ENCODE measurements around the gene KRT85.
A peak's percentile ranks its signal among the peaks of the same experiment; 100 is the strongest.

DNA sequence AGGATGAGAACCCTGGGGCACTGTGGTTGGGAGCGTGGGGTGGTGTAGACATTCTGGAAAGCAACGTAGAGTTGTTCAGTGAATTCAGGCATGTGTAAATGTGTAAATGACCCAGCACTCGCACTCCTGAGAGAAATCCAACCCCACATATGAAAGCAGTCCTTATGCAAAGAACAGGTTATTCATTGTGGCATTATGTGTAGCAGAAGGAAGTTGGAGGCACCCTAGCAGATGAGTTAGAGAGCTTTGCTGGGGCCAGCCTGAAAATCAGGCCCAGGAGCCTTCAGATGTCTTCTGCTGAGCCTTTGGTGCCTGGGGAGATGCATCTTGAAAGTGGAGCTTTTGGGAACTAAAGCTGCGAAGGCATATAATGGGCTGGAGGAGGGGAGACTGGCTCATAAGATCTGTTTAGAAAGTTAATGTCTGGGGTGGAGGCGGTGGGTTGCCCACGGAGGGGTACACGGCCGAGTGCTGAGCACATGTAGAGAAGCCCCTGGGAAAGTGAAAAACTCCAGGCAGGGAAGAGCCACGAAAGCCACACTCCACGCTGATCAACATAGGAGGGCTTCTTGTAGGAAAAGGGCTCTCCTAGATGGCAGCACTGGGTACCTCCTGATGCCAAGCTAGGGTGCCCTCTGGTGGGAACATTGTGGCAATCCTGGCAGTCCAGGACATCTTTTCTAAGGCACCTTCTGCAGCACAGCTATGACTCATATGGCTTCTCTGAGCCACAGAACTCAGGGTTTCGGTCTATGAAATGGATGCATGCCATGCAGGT is 40.0 kb downstream of the KRT85 start:
- TF ChIP-seq, protein P1, sequence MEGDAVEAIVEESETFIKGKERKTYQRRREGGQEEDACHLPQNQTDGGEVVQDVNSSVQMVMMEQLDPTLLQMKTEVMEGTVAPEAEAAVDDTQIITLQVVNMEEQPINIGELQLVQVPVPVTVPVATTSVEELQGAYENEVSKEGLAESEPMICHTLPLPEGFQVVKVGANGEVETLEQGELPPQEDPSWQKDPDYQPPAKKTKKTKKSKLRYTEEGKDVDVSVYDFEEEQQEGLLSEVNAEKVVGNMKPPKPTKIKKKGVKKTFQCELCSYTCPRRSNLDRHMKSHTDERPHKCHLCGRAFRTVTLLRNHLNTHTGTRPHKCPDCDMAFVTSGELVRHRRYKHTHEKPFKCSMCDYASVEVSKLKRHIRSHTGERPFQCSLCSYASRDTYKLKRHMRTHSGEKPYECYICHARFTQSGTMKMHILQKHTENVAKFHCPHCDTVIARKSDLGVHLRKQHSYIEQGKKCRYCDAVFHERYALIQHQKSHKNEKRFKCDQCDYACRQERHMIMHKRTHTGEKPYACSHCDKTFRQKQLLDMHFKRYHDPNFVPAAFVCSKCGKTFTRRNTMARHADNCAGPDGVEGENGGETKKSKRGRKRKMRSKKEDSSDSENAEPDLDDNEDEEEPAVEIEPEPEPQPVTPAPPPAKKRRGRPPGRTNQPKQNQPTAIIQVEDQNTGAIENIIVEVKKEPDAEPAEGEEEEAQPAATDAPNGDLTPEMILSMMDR (tag by site-specific recombination; IDR thresholded peaks at IDR 0.05), result peak; percentile 97
- TF ChIP-seq RBAK (tag by site-specific recombination; IDR thresholded peaks at IDR 0.05) (no peak), GFI1B (tag by site-specific recombination; IDR thresholded peaks at IDR 0.05) (no peak), ZNF140 (tag by site-specific recombination; IDR thresholded peaks at IDR 0.05) (no peak), ZNF777 (tag by site-specific recombination; IDR thresholded peaks at IDR 0.05; ENCODE audit: borderline replicate concordance) (no peak)
- TF ChIP-seq, protein P2, sequence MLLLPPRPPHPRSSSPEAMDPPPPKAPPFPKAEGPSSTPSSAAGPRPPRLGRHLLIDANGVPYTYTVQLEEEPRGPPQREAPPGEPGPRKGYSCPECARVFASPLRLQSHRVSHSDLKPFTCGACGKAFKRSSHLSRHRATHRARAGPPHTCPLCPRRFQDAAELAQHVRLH (tag by site-specific recombination; IDR thresholded peaks at IDR 0.05), result no peak
- TF ChIP-seq, protein P3, sequence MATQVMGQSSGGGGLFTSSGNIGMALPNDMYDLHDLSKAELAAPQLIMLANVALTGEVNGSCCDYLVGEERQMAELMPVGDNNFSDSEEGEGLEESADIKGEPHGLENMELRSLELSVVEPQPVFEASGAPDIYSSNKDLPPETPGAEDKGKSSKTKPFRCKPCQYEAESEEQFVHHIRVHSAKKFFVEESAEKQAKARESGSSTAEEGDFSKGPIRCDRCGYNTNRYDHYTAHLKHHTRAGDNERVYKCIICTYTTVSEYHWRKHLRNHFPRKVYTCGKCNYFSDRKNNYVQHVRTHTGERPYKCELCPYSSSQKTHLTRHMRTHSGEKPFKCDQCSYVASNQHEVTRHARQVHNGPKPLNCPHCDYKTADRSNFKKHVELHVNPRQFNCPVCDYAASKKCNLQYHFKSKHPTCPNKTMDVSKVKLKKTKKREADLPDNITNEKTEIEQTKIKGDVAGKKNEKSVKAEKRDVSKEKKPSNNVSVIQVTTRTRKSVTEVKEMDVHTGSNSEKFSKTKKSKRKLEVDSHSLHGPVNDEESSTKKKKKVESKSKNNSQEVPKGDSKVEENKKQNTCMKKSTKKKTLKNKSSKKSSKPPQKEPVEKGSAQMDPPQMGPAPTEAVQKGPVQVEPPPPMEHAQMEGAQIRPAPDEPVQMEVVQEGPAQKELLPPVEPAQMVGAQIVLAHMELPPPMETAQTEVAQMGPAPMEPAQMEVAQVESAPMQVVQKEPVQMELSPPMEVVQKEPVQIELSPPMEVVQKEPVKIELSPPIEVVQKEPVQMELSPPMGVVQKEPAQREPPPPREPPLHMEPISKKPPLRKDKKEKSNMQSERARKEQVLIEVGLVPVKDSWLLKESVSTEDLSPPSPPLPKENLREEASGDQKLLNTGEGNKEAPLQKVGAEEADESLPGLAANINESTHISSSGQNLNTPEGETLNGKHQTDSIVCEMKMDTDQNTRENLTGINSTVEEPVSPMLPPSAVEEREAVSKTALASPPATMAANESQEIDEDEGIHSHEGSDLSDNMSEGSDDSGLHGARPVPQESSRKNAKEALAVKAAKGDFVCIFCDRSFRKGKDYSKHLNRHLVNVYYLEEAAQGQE (tag by site-specific recombination; IDR thresholded peaks at IDR 0.05), result no peak
